DND-41 (cell line): ENCODE data around the gene HECW1.

Source experiments
- CTCF ChIP-seq: IDR thresholded peaks from 2 replicates; pipeline ENCODE4 v1.5.1; 2012; ENCODE audit warnings: borderline replicate concordance, low read length, moderate library complexity, mild to moderate bottlenecking; ENCODE audit not compliant: poor library complexity, severe bottlenecking; ENCODE audit errors: extremely low read depth
- EZH2 ChIP-seq: IDR thresholded peaks from 3 replicates; pipeline ENCODE4 v1.6.1; 2012; ENCODE audit warnings: borderline replicate concordance, low read depth, mild to moderate bottlenecking, moderate library complexity, low read length, inconsistent platforms; ENCODE audit not compliant: severe bottlenecking

- no peak for TF ChIP-seq CTCF
- TF ChIP-seq EZH2, result no peak
Measured at GRCh38 chr7:43166686-43167085, 54.2 kb downstream of the HECW1 start.
